ENCODE measurements around the gene PCYT2.

- TF ChIP-seq CTCF (IDR thresholded peaks at IDR 0.05) (no peak), POLR2A (IDR thresholded peaks at IDR 0.05) (no peak)
Measured at GRCh38 chr17:81924557-81925532, 13.6 kb upstream of the PCYT2 start.

Measured in uterus (tissue), 2 donors.